ENCODE results near the gene SF3B2.

The SF3B2 gene

GRCh38 chr11:66100272-66101065, 48.3 kb downstream of the SF3B2 start:
- no peak for TF ChIP-seq CTCF (conservative IDR thresholded peaks at IDR 0.05)
- TF ChIP-seq ZFX (IDR thresholded peaks at IDR 0.05) = no peak
- peak overlapping the region; percentile 9; the same call in 1 of the 2 replicates for H3K27ac ChIP-seq

- no peak overlapping the region for H3K27ac ChIP-seq
- no peak for TF ChIP-seq CTCF (conservative IDR thresholded peaks at IDR 0.05)
- TF ChIP-seq ZFX (IDR thresholded peaks at IDR 0.05) = no peak
Measured at GRCh38 chr11:66101066-66101464, 48.9 kb downstream of the SF3B2 start.

GRCh38 chr11:66104057-66104638, 52.0 kb downstream of the SF3B2 start:
- no peak overlapping the region for H3K27ac ChIP-seq
- TF ChIP-seq ZFX (IDR thresholded peaks at IDR 0.05) = no peak
- no peak for TF ChIP-seq CTCF (conservative IDR thresholded peaks at IDR 0.05)

- TF ChIP-seq CTCF (conservative IDR thresholded peaks at IDR 0.05) = no peak
- TF ChIP-seq ZFX (IDR thresholded peaks at IDR 0.05) = no peak
- H3K27ac ChIP-seq = no peak overlapping the region
Measured at GRCh38 chr11:66106786-66107599, 54.8 kb downstream of the SF3B2 start.

GRCh38 chr11:66107600-66108510, 55.7 kb downstream of the SF3B2 start:
- TF ChIP-seq CTCF (conservative IDR thresholded peaks at IDR 0.05) (no peak), ZFX (IDR thresholded peaks at IDR 0.05) (no peak)
- H3K27ac ChIP-seq = no peak overlapping the region

- TF ChIP-seq ZFX (IDR thresholded peaks at IDR 0.05) (no peak), CTCF (conservative IDR thresholded peaks at IDR 0.05) (no peak)
- no peak overlapping the region for H3K27ac ChIP-seq
Measured at GRCh38 chr11:66109294-66109693, 57.1 kb downstream of the SF3B2 start.

All from C4-2B (cell line).